Subcutaneous adipose tissue (tissue), 4 donors: Measurements from ENCODE around the gene ATPAF2. TPM values are rescaled to one million over a fixed set of nuclear protein-coding genes. Genes with fewer than 3 reads are reported as not detected.

ENCODE experiments used
- CTCF ChIP-seq: fragments of 450-650 bp; IDR thresholded peaks from one replicate; pipeline ENCODE4 v1.5.1; 2016; ENCODE audit warnings: low read depth, mild to moderate bottlenecking, control low read depth, antibody characterized with exemption, moderate library complexity
- total RNA-seq, 4 donors: library from RNA; depleted of rRNA; stranded (reverse); fragments of >200 nt; gene quantifications; one replicate each; pipeline ENCODE4 v1.1.0, GENCODE V29; 2016

Gene ATPAF2
- total RNA-seq, 4 donors from 2014 or later = 10.1 to 18.3 (median 11.5) TPM

GRCh38 chr17:18008496-18009268, 30.3 kb downstream of the ATPAF2 start:
- TF ChIP-seq CTCF = no peak

GRCh38 chr17:18006495-18007239, 32.3 kb downstream of the ATPAF2 start:
- TF ChIP-seq CTCF = no peak

DNA sequence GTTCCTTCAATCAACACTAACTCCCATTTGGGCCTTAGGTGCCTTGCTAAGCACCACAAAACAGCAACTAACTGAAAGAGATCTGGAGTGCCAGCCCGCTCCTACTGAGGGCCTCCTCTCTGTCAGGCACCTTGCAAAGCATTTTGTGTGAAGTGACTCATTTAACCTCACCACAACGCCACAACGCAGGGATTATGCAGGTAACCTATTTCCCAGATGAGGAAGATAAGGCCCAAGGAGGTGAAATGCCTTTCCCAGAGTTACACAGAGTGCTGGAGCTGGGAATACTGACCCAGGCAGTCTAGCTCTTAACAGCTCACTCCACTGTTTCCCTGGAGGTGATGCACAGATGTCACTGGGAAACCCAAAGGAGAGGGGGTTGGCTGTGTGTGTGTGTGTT, 33.5 kb downstream of the ATPAF2 start:
- TF ChIP-seq CTCF = no peak

DNA sequence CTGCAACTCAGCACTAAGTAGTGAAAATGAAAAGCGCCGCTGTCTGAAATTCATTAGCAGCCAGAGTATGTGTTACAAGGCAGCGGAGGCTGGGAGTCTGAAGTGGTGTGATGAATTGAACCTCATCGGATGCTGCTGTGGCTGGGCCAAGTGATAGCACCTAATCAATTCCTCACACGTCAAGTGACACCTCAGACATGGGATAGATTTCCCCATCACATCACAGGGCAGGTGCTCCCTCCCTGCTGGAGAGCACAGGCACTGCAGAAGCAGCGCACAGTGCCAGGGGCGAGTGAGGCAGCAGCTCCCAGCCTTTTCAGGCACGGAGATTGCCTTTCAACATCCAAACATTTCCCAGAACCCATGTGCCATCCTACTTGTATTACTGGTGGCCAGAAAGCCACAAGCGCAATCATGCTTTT, 34.1 kb downstream of the ATPAF2 start:
- no peak for TF ChIP-seq CTCF

- no peak for TF ChIP-seq CTCF
These were observed 34.6 kb downstream of the ATPAF2 start for GRCh38 chr17:18004345-18004744.

GRCh38 chr17:18002171-18002570, 36.8 kb downstream of the ATPAF2 start:
- no peak for TF ChIP-seq CTCF

DNA sequence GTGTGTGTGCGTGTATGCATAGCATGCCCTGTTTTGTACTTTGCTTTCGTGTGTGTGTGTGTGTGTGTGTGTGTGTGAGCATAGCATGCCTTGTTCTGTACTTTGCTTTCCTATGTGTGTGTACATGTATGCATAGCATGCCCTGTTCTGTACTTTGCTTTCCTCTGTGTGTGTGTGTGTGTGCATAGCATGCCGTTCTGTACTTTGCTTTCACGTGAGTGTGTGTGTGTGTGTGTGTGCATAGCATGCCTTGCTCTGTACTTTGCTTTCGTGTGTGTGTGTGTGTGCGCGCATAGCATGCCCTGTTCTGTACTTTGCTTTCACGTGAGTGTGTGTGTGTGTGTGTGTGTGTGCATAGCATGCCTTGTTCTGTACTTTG, 38.9 kb downstream of the ATPAF2 start:
- no peak for TF ChIP-seq CTCF
